Neural cell (in vitro differentiated cells): ENCODE results near the gene P4HTM. TPM values are rescaled to one million over a fixed set of nuclear protein-coding genes. Genes with fewer than 3 reads are reported as not detected.

ENCODE experiments used
- H2AFZ ChIP-seq: fragments of 200-600, 300-800 bp; sonication (generic), shearing (Covaris generic); 2 replicates; pipeline ENCODE4 v1.6.0; 2014; ENCODE audit warnings: low read depth, mild to moderate bottlenecking, antibody characterized with exemption, low read length, moderate library complexity
- H3F3A ChIP-seq: fragments of 200-600 bp; shearing (Covaris generic); 2 replicates; pipeline ENCODE4 v1.6.1; 2016; ENCODE audit warnings: mild to moderate bottlenecking, moderate library complexity, mixed read lengths, antibody characterized with exemption, low read length; ENCODE audit not compliant: insufficient read depth, poor library complexity, severe bottlenecking
- H3K27ac ChIP-seq: fragments of 200-600, 300-800 bp; sonication (generic), shearing (Covaris generic); 2 replicates; pipeline ENCODE4 v1.5.1; 2014; ENCODE audit warnings: mild to moderate bottlenecking, low read length, moderate library complexity
- H3K27me3 ChIP-seq: fragments of 300-800, 200-600 bp; sonication (generic), shearing (Covaris generic); 2 replicates; pipeline ENCODE4 v1.6.0; 2014; ENCODE audit warnings: mild to moderate bottlenecking, low read depth, low read length, moderate library complexity; ENCODE audit not compliant: insufficient read depth
- H3K36me3 ChIP-seq: fragments of 300-800, 200-600 bp; sonication (generic), shearing (Covaris generic); 2 replicates; pipeline ENCODE4 v1.5.1; 2014; ENCODE audit warnings: mild to moderate bottlenecking, antibody characterized with exemption, low read length, moderate library complexity; ENCODE audit not compliant: insufficient read depth
- H3K4me2 ChIP-seq: fragments of 300-800, 200-600 bp; sonication (generic), shearing (Covaris generic); 2 replicates; pipeline ENCODE4 v1.6.0; 2014; ENCODE audit warnings: mild to moderate bottlenecking, low read length
- H3K4me3 ChIP-seq: fragments of 300-800, 200-600 bp; sonication (generic), shearing (Covaris generic); 2 replicates; pipeline ENCODE4 v1.5.1; 2014; ENCODE audit warnings: mild to moderate bottlenecking, low read length, moderate library complexity
- H3K79me2 ChIP-seq: fragments of 200-600 bp; shearing (Covaris generic); replicated peaks from 2 replicates; pipeline ENCODE4 v1.6.0; 2014; ENCODE audit warnings: mild to moderate bottlenecking, low read length, moderate library complexity; ENCODE audit not compliant: insufficient read depth
- H3K9ac ChIP-seq: fragments of 300-800, 200-600 bp; sonication (generic), shearing (Covaris generic); 2 replicates; pipeline ENCODE4 v1.6.1; 2016; ENCODE audit warnings: mild to moderate bottlenecking, low read length, mixed read lengths
- H3K9me2 ChIP-seq: fragments of 200-600 bp; shearing (Covaris generic); 2 replicates; pipeline ENCODE4 v1.6.1; 2016; ENCODE audit warnings: mild to moderate bottlenecking, low read length, mixed read lengths; ENCODE audit not compliant: insufficient read depth
- H3K9me3 ChIP-seq: fragments of 200-600, 300-800 bp; sonication (generic), shearing (Covaris generic); 2 replicates; pipeline ENCODE4 v1.6.1; 2016; ENCODE audit warnings: mild to moderate bottlenecking, mixed run types, low read length, moderate library complexity, mixed read lengths
- H4K20me1 ChIP-seq: fragments of 200-600 bp; shearing (Covaris generic); 2 replicates; pipeline ENCODE4 v1.6.1; 2016; ENCODE audit warnings: mild to moderate bottlenecking, mixed run types; ENCODE audit not compliant: insufficient read depth
- CTCF ChIP-seq: fragments of 450-650 bp; IDR thresholded peaks from 2 replicates; pipeline ENCODE4 v1.5.1; 2014; ENCODE audit warnings: antibody characterized with exemption, mild to moderate bottlenecking, moderate library complexity; ENCODE audit not compliant: poor library complexity, severe bottlenecking
- EP300 ChIP-seq: fragments of 450-650 bp; conservative IDR thresholded peaks from 2 replicates; pipeline ENCODE4 v1.6.1; 2014; ENCODE audit warnings: antibody characterized with exemption, mild to moderate bottlenecking, moderate library complexity; ENCODE audit not compliant: poor library complexity, severe bottlenecking
- EZH2 ChIP-seq: fragments of 200-600, 300-800 bp; shearing (Covaris generic), sonication (generic); IDR thresholded peaks from 2 replicates; pipeline ENCODE4 v1.6.1; 2014; ENCODE audit warnings: antibody characterized with exemption, low read length, borderline replicate concordance, mild to moderate bottlenecking; ENCODE audit not compliant: insufficient read depth, poor library complexity, severe bottlenecking
- MXI1 ChIP-seq: fragments of 450-650 bp; conservative IDR thresholded peaks from 2 replicates; pipeline ENCODE4 v1.6.1; 2014; ENCODE audit warnings: antibody characterized with exemption, mild to moderate bottlenecking; ENCODE audit not compliant: poor library complexity, severe bottlenecking
- POLR2AphosphoS5 ChIP-seq: IDR thresholded peaks from 2 replicates; pipeline ENCODE4 v1.6.1; 2012
- RAD21 ChIP-seq: fragments of 450-650 bp; conservative IDR thresholded peaks from 2 replicates; pipeline ENCODE4 v1.6.1; 2014; ENCODE audit warnings: antibody characterized with exemption, mild to moderate bottlenecking, moderate library complexity
- REST ChIP-seq: IDR thresholded peaks from 2 replicates; pipeline ENCODE4 v1.6.1; 2012; ENCODE audit warnings: borderline replicate concordance
- SMC3 ChIP-seq: fragments of 450-650 bp; conservative IDR thresholded peaks from 2 replicates; pipeline ENCODE4 v1.6.1; 2014; ENCODE audit warnings: antibody characterized with exemption, mild to moderate bottlenecking, moderate library complexity; ENCODE audit not compliant: poor library complexity
- TAF1 ChIP-seq: IDR thresholded peaks from 2 replicates; pipeline ENCODE4 v1.6.1; 2012; ENCODE audit warnings: low read depth
- polyA plus RNA-seq: library from polyadenylated mRNA; depleted of rRNA; stranded (reverse); fragments of >200 nt; gene quantifications from 2 replicates; pipeline ENCODE4 v1.2.3, GENCODE V29; 2014

Gene P4HTM
- polyA plus RNA-seq, 1 donor from 2014 or later = 97.3 TPM

GRCh38 chr3:48997714-48998637 lies 7.9 kb downstream of the P4HTM start:
- H3K4me2 ChIP-seq = peak overlapping the region; percentile 23
- no peaks in the 10 kb centered on the region for H3K36me3 ChIP-seq
- no peaks in the 10 kb centered on the region for H4K20me1 ChIP-seq
- no peak for TF ChIP-seq EP300
- TF ChIP-seq MXI1 = peak; percentile 54
- no peak for TF ChIP-seq EZH2
- TF ChIP-seq SMC3 = no peak
- TF ChIP-seq TAF1 = no peak
- TF ChIP-seq POLR2AphosphoS5 = no peak
- H2AFZ ChIP-seq = no peak overlapping the region
- H3K27me3 ChIP-seq = no peaks in the 10 kb centered on the region
- H3K4me3 ChIP-seq = peak overlapping the region; percentile 54
- H3K9ac ChIP-seq = peak overlapping the region; percentile 46
- H3F3A ChIP-seq = no peaks in the 10 kb centered on the region
- peak overlapping the region; percentile 80 for H3K27ac ChIP-seq
- no peaks in the 10 kb centered on the region for H3K9me2 ChIP-seq
- H3K79me2 ChIP-seq = no peaks in the 10 kb centered on the region
- H3K9me3 ChIP-seq = no peaks in the 10 kb centered on the region

- H3K9ac ChIP-seq = no peak overlapping the region
Observed at GRCh38 chr3:48999085-48999858, 9.2 kb downstream of the P4HTM start.

More at GRCh38 chr3:48999085-48999858, 9.2 kb downstream of the P4HTM start:
- H3K4me3 ChIP-seq = no peak overlapping the region
- H3K27me3 ChIP-seq = no peaks in the 10 kb centered on the region
- H4K20me1 ChIP-seq = no peaks in the 10 kb centered on the region
- H3K4me2 ChIP-seq = no peak overlapping the region
- H3K27ac ChIP-seq = peak overlapping the region; percentile 80
- H3F3A ChIP-seq = no peaks in the 10 kb centered on the region
- no peaks in the 10 kb centered on the region for H3K9me3 ChIP-seq
- H3K36me3 ChIP-seq = no peaks in the 10 kb centered on the region
- TF ChIP-seq EZH2 (no peak), POLR2AphosphoS5 (no peak), CTCF (no peak), RAD21 (no peak), REST (no peak), TAF1 (no peak), EP300 (no peak), MXI1 (no peak), SMC3 (no peak)
- H2AFZ ChIP-seq = no peak overlapping the region
- no peaks in the 10 kb centered on the region for H3K9me2 ChIP-seq
- H3K79me2 ChIP-seq = no peaks in the 10 kb centered on the region
